Stimulated activated memory B cell treated with anti-CD40 and anti-IgM and Interleukin-4, amounts not matched to agents 10 μg/mL and 1 μg/mL and 100 μg/mL, for 72 hours (primary cell): Measurements from ENCODE around the gene PRMT2.

Source experiments
- ATAC-seq: fragments of 150-1000 bp; cut with Tn5 transposase; 2 replicates; pipeline ENCODE4 v1.10.0; 2021
- H3K27ac Mint-ChIP-seq: one replicate; pipeline ENCODE4 v1.8.0; 2022; ENCODE audit warnings: mild to moderate bottlenecking, mixed read lengths
- H3K27me3 Mint-ChIP-seq: one replicate; pipeline ENCODE4 v1.8.0; 2022; ENCODE audit warnings: mixed read lengths
- H3K36me3 Mint-ChIP-seq: one replicate; pipeline ENCODE4 v1.8.0; 2022; ENCODE audit warnings: mixed read lengths
- H3K4me1 Mint-ChIP-seq: one replicate; pipeline ENCODE4 v1.8.0; 2022; ENCODE audit warnings: mixed read lengths
- H3K4me3 Mint-ChIP-seq: one replicate; pipeline ENCODE4 v1.8.0; 2022; ENCODE audit warnings: mild to moderate bottlenecking, moderate library complexity, mixed read lengths
- H3K9me3 Mint-ChIP-seq: one replicate; pipeline ENCODE4 v1.8.0; 2022; ENCODE audit warnings: mixed read lengths

Gene PRMT2

GRCh38 chr21:46635324-46636180, at the start of gene PRMT2:
TSS of gene PRMT2 (plus strand) at chr21:46635674. CDS start at chr21:46636952, 1,278 bp downstream.
- H3K4me1 Mint-ChIP-seq, result peaks cover 49% of the 10 kb centered on the region
- H3K27ac Mint-ChIP-seq, result peak within 1 kb of the TSS; percentile 82
- peak within 1 kb of the TSS; percentile 90 for H3K4me3 Mint-ChIP-seq
- ATAC-seq, result peak; percentile 96
- H3K9me3 Mint-ChIP-seq, result peaks cover 4% of the 10 kb centered on the region
- H3K36me3 Mint-ChIP-seq, result peaks cover 13% of the 10 kb centered on the region
- peaks cover 14% of the 10 kb centered on the region for H3K27me3 Mint-ChIP-seq

DNA sequence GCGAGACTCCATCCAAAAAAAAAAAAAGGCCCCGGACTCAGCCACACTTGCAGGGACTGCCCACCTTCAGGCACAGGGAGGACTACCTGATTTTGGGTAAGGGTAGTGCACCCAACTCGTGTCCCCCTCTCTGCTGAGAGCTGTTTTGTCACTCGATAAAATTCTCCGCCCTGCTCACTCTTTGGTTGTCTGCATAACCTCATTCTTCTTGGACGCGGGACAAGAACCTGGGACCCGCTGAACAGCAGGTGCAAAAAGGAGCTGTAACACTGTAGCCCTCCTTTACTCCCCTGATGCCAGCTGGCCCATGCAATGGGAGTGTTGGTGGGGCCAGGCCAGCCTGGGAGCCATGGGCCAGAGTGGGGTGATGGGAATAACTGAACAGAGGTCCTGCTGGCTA, 41.2 kb upstream of the PRMT2 start:
- Mint-ChIP-seq H3K4me3 (no peak overlapping the region), H3K4me1 (no peaks in the 10 kb centered on the region), H3K27me3 (no peaks in the 10 kb centered on the region), H3K9me3 (peaks cover 24% of the 10 kb centered on the region), H3K27ac (no peak overlapping the region), H3K36me3 (no peaks in the 10 kb centered on the region)
- no peak for ATAC-seq

- no peaks in the 10 kb centered on the region for H3K36me3 Mint-ChIP-seq
- H3K27me3 Mint-ChIP-seq, result no peaks in the 10 kb centered on the region
- H3K4me3 Mint-ChIP-seq, result no peak overlapping the region
- peaks cover 15% of the 10 kb centered on the region for H3K9me3 Mint-ChIP-seq
- H3K4me1 Mint-ChIP-seq, result no peaks in the 10 kb centered on the region
- H3K27ac Mint-ChIP-seq, result no peak overlapping the region
- no peak for ATAC-seq
Measured at GRCh38 chr21:46596201-46596600, 39.3 kb upstream of the PRMT2 start.

GRCh38 chr21:46597031-46597430, 38.4 kb upstream of the PRMT2 start:
- ATAC-seq, result no peak
- no peaks in the 10 kb centered on the region for H3K36me3 Mint-ChIP-seq
- H3K27ac Mint-ChIP-seq, result no peak overlapping the region
- peaks cover 10% of the 10 kb centered on the region for H3K9me3 Mint-ChIP-seq
- H3K27me3 Mint-ChIP-seq, result no peaks in the 10 kb centered on the region
- no peak overlapping the region for H3K4me3 Mint-ChIP-seq
- H3K4me1 Mint-ChIP-seq, result no peaks in the 10 kb centered on the region

DNA sequence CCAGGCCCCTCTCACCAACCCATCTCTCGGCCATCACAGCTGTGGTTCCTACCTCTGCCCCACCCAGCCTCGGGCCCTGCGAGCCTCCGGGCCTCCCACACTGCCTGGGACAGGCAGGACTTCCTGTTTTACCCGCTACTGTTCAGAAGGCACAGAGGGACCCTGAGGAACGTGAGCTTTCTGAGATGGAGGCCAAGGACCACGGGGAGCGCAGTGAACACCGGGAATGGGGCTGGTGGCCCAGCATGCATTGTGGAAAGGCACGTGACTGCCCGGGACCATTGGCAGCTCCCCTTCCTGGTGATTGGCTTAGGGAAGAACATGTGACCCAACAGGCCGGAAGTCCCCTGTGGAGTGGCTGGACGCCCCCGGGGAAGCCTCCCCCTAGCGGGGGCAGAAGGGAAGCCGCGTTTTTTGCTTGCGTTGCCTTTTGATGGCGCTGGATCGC, 37.6 kb upstream of the PRMT2 start:
- H3K4me3 Mint-ChIP-seq, result no peak overlapping the region
- ATAC-seq, result no peak
- H3K36me3 Mint-ChIP-seq, result no peaks in the 10 kb centered on the region
- H3K27ac Mint-ChIP-seq, result no peak overlapping the region
- H3K27me3 Mint-ChIP-seq, result no peaks in the 10 kb centered on the region
- no peaks in the 10 kb centered on the region for H3K4me1 Mint-ChIP-seq
- peaks cover 10% of the 10 kb centered on the region for H3K9me3 Mint-ChIP-seq

DNA sequence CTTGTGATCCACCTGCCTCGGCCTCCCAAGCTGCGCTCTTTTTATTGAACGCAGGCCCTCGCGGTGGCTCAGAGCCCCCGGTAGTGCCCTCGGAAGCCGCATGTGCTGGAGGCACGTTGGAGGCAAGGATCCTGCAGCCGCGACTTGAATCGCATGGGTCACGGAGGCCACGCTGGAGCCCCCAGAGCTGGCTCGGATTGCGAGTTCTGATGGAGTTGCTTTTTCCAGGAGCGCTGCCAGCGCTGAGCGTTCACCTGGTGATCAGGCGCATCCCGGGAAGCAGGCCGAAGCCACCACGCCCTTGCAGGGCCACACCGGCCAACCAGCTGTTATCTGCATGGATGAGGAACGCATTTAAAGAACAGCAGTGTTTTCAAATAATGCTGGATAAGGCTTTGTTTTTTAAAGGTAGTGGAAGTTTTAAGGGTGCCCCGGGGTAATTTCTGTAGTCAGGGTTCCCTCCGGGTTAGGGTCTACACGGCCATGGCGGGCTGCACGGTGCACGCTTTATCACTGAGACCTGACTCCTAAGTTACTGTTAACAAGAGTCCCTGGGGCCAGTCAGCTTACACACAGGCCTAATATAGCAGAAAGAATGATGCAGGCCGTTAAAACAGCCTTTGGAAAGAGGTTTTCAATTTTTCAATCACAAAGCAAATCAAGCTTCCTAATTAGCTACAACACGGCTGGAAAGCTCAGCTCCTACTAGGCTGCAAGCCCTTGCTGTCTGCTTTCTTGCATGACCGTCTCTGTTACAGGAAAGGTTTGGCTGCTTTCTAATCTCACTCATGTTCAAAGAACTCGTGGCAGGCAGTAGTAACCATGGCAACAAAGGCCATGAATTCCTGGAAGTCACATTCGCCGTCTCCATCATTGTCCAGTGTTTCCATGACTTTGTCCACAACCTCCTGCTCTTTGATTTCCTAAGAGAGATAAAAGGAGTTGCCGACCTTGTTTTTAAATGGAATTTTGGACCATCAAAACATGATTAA, 36.6 kb upstream of the PRMT2 start:
- H3K27ac Mint-ChIP-seq, result no peak overlapping the region
- ATAC-seq, result no peak
- H3K36me3 Mint-ChIP-seq, result no peaks in the 10 kb centered on the region
- H3K4me1 Mint-ChIP-seq, result no peaks in the 10 kb centered on the region
- H3K9me3 Mint-ChIP-seq, result peaks cover 3% of the 10 kb centered on the region
- no peak overlapping the region for H3K4me3 Mint-ChIP-seq
- H3K27me3 Mint-ChIP-seq, result no peaks in the 10 kb centered on the region

GRCh38 chr21:46600305-46600704, 35.2 kb upstream of the PRMT2 start:
- Mint-ChIP-seq H3K27ac (no peak overlapping the region), H3K27me3 (peaks cover 8% of the 10 kb centered on the region), H3K4me1 (no peaks in the 10 kb centered on the region), H3K4me3 (no peak overlapping the region), H3K36me3 (no peaks in the 10 kb centered on the region), H3K9me3 (no peaks in the 10 kb centered on the region)
- ATAC-seq, result no peak

- H3K27ac Mint-ChIP-seq, result no peak overlapping the region
- no peaks in the 10 kb centered on the region for H3K9me3 Mint-ChIP-seq
- no peak for ATAC-seq
- H3K4me3 Mint-ChIP-seq, result no peak overlapping the region
- peaks cover 8% of the 10 kb centered on the region for H3K27me3 Mint-ChIP-seq
- no peaks in the 10 kb centered on the region for H3K36me3 Mint-ChIP-seq
- H3K4me1 Mint-ChIP-seq, result peaks cover 3% of the 10 kb centered on the region
Measured at GRCh38 chr21:46600978-46601377, 34.5 kb upstream of the PRMT2 start.

DNA sequence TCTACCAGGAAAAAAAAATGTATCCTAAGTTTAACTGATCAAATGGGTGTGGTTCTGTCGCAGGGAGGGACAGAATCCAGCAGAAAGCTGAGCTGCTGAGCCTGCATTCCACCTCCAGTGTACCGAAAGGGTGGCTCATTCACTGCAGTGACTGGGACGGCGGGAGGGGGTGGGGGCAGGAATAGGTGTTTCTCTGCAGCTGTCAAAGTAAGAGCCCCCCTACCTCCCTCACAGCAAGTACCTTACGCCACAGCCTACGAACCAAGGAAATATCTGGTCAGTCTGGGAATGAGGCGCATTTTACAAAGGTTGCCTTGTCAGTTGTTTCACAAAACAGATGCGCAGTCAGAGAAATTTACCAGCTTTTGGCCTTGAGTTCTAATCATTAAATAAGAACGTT, 32.2 kb upstream of the PRMT2 start:
- no peak overlapping the region for H3K4me3 Mint-ChIP-seq
- no peak overlapping the region for H3K27ac Mint-ChIP-seq
- no peaks in the 10 kb centered on the region for H3K36me3 Mint-ChIP-seq
- H3K4me1 Mint-ChIP-seq, result peaks cover 22% of the 10 kb centered on the region
- no peak for ATAC-seq
- H3K27me3 Mint-ChIP-seq, result peaks cover 21% of the 10 kb centered on the region
- H3K9me3 Mint-ChIP-seq, result no peaks in the 10 kb centered on the region

DNA sequence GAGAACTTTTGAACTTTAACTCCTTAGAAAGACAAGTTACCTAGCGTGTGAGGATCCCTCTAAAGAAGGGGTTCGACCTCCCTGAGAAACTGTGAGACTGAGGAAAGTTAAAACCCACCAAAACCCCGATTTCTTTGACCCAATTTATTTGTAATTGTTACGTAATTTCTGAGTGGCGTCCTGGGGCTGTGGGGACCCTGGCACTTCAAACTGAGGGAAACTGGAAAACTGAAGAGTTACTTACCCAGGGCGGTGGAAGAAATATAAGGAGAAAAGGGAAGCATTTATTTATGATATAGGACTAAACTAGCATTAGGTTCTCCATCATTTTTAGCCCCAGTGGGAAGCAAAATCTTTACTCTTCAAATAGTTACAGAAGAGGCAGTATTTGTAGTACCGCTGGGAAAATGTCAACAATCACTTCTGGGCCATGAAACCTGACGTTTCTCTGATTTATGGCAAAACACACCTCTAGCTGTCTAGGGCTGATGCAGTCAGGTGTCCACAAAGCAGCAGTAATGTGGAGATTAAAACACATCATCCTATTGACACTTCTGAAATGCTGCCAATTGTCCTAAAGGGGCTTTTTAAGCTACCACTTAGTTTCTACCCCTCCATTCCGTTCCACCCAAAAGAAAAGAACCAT, 31.0 kb upstream of the PRMT2 start:
- Mint-ChIP-seq H3K9me3 (no peaks in the 10 kb centered on the region), H3K27me3 (peaks cover 25% of the 10 kb centered on the region), H3K36me3 (no peaks in the 10 kb centered on the region), H3K4me1 (peaks cover 34% of the 10 kb centered on the region), H3K4me3 (no peak overlapping the region), H3K27ac (no peak overlapping the region)
- no peak for ATAC-seq

- H3K27me3 Mint-ChIP-seq, result peaks cover 32% of the 10 kb centered on the region
- peaks cover 34% of the 10 kb centered on the region for H3K4me1 Mint-ChIP-seq
- H3K27ac Mint-ChIP-seq, result peak within 1 kb of the TSS; percentile 61
- H3K9me3 Mint-ChIP-seq, result no peaks in the 10 kb centered on the region
- H3K36me3 Mint-ChIP-seq, result no peaks in the 10 kb centered on the region
- ATAC-seq, result no peak
- no peak within 1 kb of the TSS for H3K4me3 Mint-ChIP-seq
Measured at GRCh38 chr21:46604975-46605766, 30.3 kb upstream of the PRMT2 start, which contains the start of gene S100B. TSS of gene S100B (minus strand) at chr21:46605082. CDS start at chr21:46602415, 2,667 bp downstream.

DNA sequence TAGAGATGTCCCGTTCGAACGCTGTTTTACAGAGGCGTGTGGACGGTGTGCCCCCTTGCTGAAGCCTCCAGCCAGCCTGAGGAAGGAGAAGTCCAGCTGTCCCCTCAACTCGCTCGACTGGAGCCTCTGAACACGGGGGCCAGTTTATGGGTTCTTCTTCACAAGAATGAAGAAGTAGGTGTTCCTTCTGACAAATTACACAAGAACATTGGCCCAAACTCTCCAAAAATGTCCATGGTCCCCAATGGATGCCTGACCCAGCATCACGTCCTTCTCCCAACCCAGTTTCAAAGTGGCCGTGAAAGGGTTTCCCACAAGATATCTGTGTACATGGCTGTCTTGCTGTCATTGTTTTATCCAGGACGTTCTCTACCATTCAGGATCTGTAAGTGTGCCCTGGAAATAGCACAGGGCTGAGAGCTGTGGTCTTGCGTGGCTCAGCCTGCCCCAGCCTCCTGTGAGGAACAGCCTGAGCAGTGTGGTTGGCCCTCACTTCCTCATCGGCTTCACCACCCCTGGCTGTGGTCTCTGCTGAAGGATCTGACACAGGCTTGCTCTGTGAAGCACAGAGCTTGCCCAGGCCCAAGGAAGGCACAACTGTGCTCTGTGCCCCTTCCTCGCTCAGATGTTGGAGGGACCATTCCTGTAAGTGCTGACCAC, 29.6 kb upstream of the PRMT2 start:
- H3K27ac Mint-ChIP-seq, result peak overlapping the region; percentile 61
- no peak overlapping the region for H3K4me3 Mint-ChIP-seq
- peaks cover 3% of the 10 kb centered on the region for H3K9me3 Mint-ChIP-seq
- peaks cover 34% of the 10 kb centered on the region for H3K4me1 Mint-ChIP-seq
- peak; percentile 91 for ATAC-seq
- no peaks in the 10 kb centered on the region for H3K36me3 Mint-ChIP-seq
- peaks cover 40% of the 10 kb centered on the region for H3K27me3 Mint-ChIP-seq

- peaks cover 34% of the 10 kb centered on the region for H3K4me1 Mint-ChIP-seq
- peak overlapping the region; percentile 61 for H3K27ac Mint-ChIP-seq
- ATAC-seq, result peak; percentile 25
- H3K9me3 Mint-ChIP-seq, result peaks cover 3% of the 10 kb centered on the region
- no peak overlapping the region for H3K4me3 Mint-ChIP-seq
- H3K36me3 Mint-ChIP-seq, result no peaks in the 10 kb centered on the region
- H3K27me3 Mint-ChIP-seq, result peaks cover 41% of the 10 kb centered on the region
Measured at GRCh38 chr21:46606427-46606813, 29.1 kb upstream of the PRMT2 start.

DNA sequence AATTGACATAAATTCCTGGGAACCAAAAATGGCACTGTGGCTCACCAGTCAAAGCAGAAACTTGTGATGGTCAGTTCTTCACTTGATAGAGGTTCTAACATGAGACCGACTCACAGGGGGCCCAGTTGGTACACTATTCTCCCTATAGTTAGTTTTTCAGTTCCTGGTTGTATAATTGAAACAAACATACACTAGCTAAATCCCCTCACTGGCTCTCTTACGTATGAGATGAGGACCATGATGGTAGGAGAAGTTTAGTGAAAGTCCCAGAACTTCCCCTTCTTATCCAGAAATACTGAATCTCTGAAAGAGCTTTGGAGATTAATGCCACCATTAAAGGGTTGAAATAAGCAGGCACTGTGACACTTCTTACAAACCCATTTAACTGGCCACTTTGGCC, 27.8 kb upstream of the PRMT2 start:
- Mint-ChIP-seq H3K4me1 (peaks cover 34% of the 10 kb centered on the region), H3K27me3 (peaks cover 41% of the 10 kb centered on the region), H3K27ac (peak overlapping the region; percentile 54), H3K36me3 (no peaks in the 10 kb centered on the region), H3K9me3 (peaks cover 3% of the 10 kb centered on the region), H3K4me3 (peak overlapping the region; percentile 23)
- peak; percentile 63 for ATAC-seq
